WTC11 (cell line): ENCODE data around the gene PTCH1. TPM values are rescaled to one million over a fixed set of nuclear protein-coding genes. Genes with fewer than 3 reads are reported as not detected.

ENCODE experiments used
- ATAC-seq: fragments of 200-7000 bp; cut with Tn5 transposase; 2 replicates; pipeline ENCODE4 v1.10.0; 2021; ENCODE audit warnings: mild to moderate bottlenecking, moderate library complexity
- CTCF ChIA-PET: fragments of 300-600 bp; sonication (Branson Sonifier 250); formaldehyde crosslinking; loops from one replicate; lab custom pipeline; 2021; ENCODE audit warnings: antibody characterized with exemption; lab: Charles Lee
- POLR2A ChIA-PET: fragments of 350-600 bp; sonication (Branson Sonifier 250); formaldehyde crosslinking; loops from one replicate; lab custom pipeline; 2021; ENCODE audit warnings: antibody characterized with exemption; lab: Charles Lee
- DNase-seq: peaks from one replicate; pipeline ENCODE4 v3.0.0; 2021; ENCODE audit warnings: low spot score
- H3K27ac Mint-ChIP-seq: 2 replicates; pipeline ENCODE4 v1.8.0; 2021; ENCODE audit warnings: mixed read lengths
- H3K27me3 Mint-ChIP-seq: 2 replicates; pipeline ENCODE4 v1.8.0; 2021; ENCODE audit warnings: low read depth, mild to moderate bottlenecking, moderate library complexity, mixed read lengths
- H3K36me3 Mint-ChIP-seq: 2 replicates; pipeline ENCODE4 v1.8.0; 2021; ENCODE audit warnings: mixed read lengths
- H3K4me1 Mint-ChIP-seq: 2 replicates; pipeline ENCODE4 v1.8.0; 2022; ENCODE audit warnings: mixed read lengths
- H3K4me3 Mint-ChIP-seq: 2 replicates; pipeline ENCODE4 v1.8.0; 2021; ENCODE audit warnings: mild to moderate bottlenecking, moderate library complexity, mixed read lengths
- H3K9me3 Mint-ChIP-seq: 2 replicates; pipeline ENCODE4 v1.8.0; 2021; ENCODE audit warnings: mixed read lengths
- EMX1 ChIP-seq: fragments of 250-450 bp; sonication (Bioruptor Pico); IDR thresholded peaks from 2 replicates; pipeline ENCODE4 v1.8.0; 2021; ENCODE audit warnings: mild to moderate bottlenecking
- FOXK1 ChIP-seq: sonication (generic); formaldehyde crosslinking; IDR thresholded peaks from 2 replicates; pipeline ENCODE4 v1.8.0; 2022; ENCODE audit warnings: mild to moderate bottlenecking, moderate library complexity, missing genetic modification reagents
- FOXP1 ChIP-seq: sonication (generic); formaldehyde crosslinking; IDR thresholded peaks from 2 replicates; pipeline ENCODE4 v1.8.0; 2022; ENCODE audit warnings: missing genetic modification reagents, mild to moderate bottlenecking, moderate library complexity, borderline replicate concordance
- FOXP4 ChIP-seq: sonication (generic); formaldehyde crosslinking; IDR thresholded peaks from 2 replicates; pipeline ENCODE4 v1.8.0; 2022; ENCODE audit warnings: mild to moderate bottlenecking, missing genetic modification reagents
- IRF1 ChIP-seq: sonication (generic); formaldehyde crosslinking; IDR thresholded peaks from 2 replicates; pipeline ENCODE4 v1.8.0; 2023; ENCODE audit warnings: missing genetic modification reagents
- IRF2 ChIP-seq: sonication (generic); formaldehyde crosslinking; IDR thresholded peaks from 2 replicates; pipeline ENCODE4 v1.8.0; 2022; ENCODE audit warnings: low read depth, missing genetic modification reagents, borderline replicate concordance
- OVOL2 ChIP-seq: fragments of 250-450 bp; sonication (Bioruptor Pico); IDR thresholded peaks from 2 replicates; pipeline ENCODE4 v1.9.0; 2021; ENCODE audit warnings: mild to moderate bottlenecking, borderline replicate concordance
- TEAD1 ChIP-seq: sonication (generic); formaldehyde crosslinking; IDR thresholded peaks from 2 replicates; pipeline ENCODE4 v1.8.0; 2022; ENCODE audit warnings: mild to moderate bottlenecking, missing genetic modification reagents
- TEAD4 ChIP-seq: sonication (generic); formaldehyde crosslinking; IDR thresholded peaks from 2 replicates; pipeline ENCODE4 v1.8.0; 2022; ENCODE audit warnings: mild to moderate bottlenecking, missing genetic modification reagents
- ZNF423 ChIP-seq: fragments of 250-450 bp; sonication (Bioruptor Pico); IDR thresholded peaks from 2 replicates; pipeline ENCODE4 v2.1.2; 2022; ENCODE audit warnings: mild to moderate bottlenecking, moderate library complexity
- total RNA-seq: library from RNA; stranded (reverse); gene quantifications from 3 replicates; pipeline ENCODE4 v1.2.3, GENCODE V29; 2021
- TF ChIP-seq, protein P1 (sequence below): fragments of 250-450 bp; sonication (Bioruptor Pico); IDR thresholded peaks from 2 replicates; pipeline ENCODE4 v1.9.0; 2021; ENCODE audit warnings: mild to moderate bottlenecking
- TF ChIP-seq, protein P2 (sequence below): sonication (generic); formaldehyde crosslinking; IDR thresholded peaks from 2 replicates; pipeline ENCODE4 v1.8.1; 2023; ENCODE audit warnings: mild to moderate bottlenecking, missing genetic modification reagents, moderate library complexity
- TF ChIP-seq, protein P3 (sequence below): sonication (generic); formaldehyde crosslinking; IDR thresholded peaks from 2 replicates; pipeline ENCODE4 v1.8.0; 2022; ENCODE audit warnings: mild to moderate bottlenecking, missing genetic modification reagents
- TF ChIP-seq, protein P4 (sequence below): fragments of 250-450 bp; sonication (Bioruptor Pico); IDR thresholded peaks from 2 replicates; pipeline ENCODE4 v1.9.0; 2021; ENCODE audit warnings: mild to moderate bottlenecking
- TF ChIP-seq, protein P5 (sequence below): sonication (generic); formaldehyde crosslinking; conservative IDR thresholded peaks from 2 replicates; pipeline ENCODE4 v1.8.1; 2023; ENCODE audit warnings: mild to moderate bottlenecking, low read depth, missing genetic modification reagents, moderate library complexity
- TF ChIP-seq, protein P6 (sequence below): sonication (generic); formaldehyde crosslinking; IDR thresholded peaks from 2 replicates; pipeline ENCODE4 v1.8.1; 2023; ENCODE audit warnings: mild to moderate bottlenecking, moderate library complexity, missing genetic modification reagents

PTCH1 gene
- total RNA-seq, 1 experiment from 2014 or later, result 38.0 TPM

DNA sequence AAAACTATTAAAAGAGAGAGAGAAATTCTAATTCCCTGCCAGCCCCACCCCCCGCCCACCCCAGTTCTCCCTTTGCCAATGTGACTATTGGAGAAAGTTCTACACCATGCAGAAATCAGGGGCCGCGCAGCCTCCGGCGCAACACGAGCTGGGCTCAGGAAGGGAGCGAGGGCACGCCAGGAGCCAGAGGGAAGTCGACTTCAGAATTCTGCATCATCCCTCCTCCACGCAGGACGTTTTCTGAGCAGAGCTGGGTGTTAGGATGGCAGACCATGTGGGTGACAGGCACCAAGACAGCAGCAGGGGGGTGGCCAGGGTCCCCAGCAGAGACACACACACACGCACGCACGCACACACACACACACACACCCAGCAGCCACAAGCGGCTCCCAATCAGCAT, 72.6 kb downstream of the PTCH1 start:
- H3K36me3 Mint-ChIP-seq, result peaks cover 33% of the 10 kb centered on the region
- H3K27me3 Mint-ChIP-seq, result no peaks in the 10 kb centered on the region
- DNase-seq, result no peak
- H3K27ac Mint-ChIP-seq, result no peak overlapping the region
- H3K4me1 Mint-ChIP-seq, result peaks cover 18% of the 10 kb centered on the region
- H3K9me3 Mint-ChIP-seq, result no peaks in the 10 kb centered on the region
- no peak overlapping the region for H3K4me3 Mint-ChIP-seq
- TF ChIP-seq, protein P1, sequence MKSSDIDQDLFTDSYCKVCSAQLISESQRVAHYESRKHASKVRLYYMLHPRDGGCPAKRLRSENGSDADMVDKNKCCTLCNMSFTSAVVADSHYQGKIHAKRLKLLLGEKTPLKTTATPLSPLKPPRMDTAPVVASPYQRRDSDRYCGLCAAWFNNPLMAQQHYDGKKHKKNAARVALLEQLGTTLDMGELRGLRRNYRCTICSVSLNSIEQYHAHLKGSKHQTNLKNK (CRISPR knock-in tag), result no peak
- TF ChIP-seq, protein P2, sequence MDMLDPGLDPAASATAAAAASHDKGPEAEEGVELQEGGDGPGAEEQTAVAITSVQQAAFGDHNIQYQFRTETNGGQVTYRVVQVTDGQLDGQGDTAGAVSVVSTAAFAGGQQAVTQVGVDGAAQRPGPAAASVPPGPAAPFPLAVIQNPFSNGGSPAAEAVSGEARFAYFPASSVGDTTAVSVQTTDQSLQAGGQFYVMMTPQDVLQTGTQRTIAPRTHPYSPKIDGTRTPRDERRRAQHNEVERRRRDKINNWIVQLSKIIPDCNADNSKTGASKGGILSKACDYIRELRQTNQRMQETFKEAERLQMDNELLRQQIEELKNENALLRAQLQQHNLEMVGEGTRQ (CRISPR knock-in tag), result no peak
- no peak for TF ChIP-seq ZNF423 (CRISPR knock-in tag)
- no peak for TF ChIP-seq FOXP4 (CRISPR knock-in tag)
- TF ChIP-seq OVOL2 (CRISPR knock-in tag), result no peak
- TF ChIP-seq, protein P3, sequence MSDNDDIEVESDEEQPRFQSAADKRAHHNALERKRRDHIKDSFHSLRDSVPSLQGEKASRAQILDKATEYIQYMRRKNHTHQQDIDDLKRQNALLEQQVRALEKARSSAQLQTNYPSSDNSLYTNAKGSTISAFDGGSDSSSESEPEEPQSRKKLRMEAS (CRISPR knock-in tag), result no peak
- no peak for TF ChIP-seq TEAD1
- TF ChIP-seq, protein P4, sequence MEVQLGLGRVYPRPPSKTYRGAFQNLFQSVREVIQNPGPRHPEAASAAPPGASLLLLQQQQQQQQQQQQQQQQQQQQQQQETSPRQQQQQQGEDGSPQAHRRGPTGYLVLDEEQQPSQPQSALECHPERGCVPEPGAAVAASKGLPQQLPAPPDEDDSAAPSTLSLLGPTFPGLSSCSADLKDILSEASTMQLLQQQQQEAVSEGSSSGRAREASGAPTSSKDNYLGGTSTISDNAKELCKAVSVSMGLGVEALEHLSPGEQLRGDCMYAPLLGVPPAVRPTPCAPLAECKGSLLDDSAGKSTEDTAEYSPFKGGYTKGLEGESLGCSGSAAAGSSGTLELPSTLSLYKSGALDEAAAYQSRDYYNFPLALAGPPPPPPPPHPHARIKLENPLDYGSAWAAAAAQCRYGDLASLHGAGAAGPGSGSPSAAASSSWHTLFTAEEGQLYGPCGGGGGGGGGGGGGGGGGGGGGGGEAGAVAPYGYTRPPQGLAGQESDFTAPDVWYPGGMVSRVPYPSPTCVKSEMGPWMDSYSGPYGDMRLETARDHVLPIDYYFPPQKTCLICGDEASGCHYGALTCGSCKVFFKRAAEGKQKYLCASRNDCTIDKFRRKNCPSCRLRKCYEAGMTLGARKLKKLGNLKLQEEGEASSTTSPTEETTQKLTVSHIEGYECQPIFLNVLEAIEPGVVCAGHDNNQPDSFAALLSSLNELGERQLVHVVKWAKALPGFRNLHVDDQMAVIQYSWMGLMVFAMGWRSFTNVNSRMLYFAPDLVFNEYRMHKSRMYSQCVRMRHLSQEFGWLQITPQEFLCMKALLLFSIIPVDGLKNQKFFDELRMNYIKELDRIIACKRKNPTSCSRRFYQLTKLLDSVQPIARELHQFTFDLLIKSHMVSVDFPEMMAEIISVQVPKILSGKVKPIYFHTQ (CRISPR knock-in tag), result no peak
- no peak for TF ChIP-seq FOXP1 (CRISPR knock-in tag)
- TF ChIP-seq TEAD4 (CRISPR knock-in tag), result no peak
- TF ChIP-seq EMX1 (CRISPR knock-in tag), result no peak
- POLR2A ChIA-PET, result no interaction called here
- ATAC-seq, result no peak
- CTCF ChIA-PET, result no interaction called here

DNA sequence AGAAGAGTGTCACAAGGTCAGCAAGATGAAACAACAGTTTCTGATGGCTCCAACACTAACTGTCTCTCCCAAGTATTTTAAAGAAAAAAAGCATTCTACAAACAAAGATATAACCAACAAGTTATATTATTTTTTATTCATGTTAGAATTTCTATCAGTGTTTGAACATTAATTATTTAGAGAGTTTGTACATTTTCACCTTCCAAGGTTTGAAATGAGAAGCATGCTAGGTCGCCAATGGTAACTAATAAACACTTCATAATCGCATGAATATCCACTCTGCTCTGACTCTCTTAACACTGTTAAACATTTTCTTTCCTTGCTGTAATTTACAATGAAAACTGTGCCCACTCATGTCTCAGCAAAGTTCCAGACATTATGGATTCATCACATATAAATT, 73.5 kb downstream of the PTCH1 start:
- ATAC-seq, result no peak
- Mint-ChIP-seq H3K4me3 (no peak overlapping the region), H3K9me3 (no peaks in the 10 kb centered on the region), H3K27ac (no peak overlapping the region), H3K27me3 (no peaks in the 10 kb centered on the region), H3K36me3 (peaks cover 27% of the 10 kb centered on the region), H3K4me1 (peaks cover 10% of the 10 kb centered on the region)
- TF ChIP-seq, protein P5, sequence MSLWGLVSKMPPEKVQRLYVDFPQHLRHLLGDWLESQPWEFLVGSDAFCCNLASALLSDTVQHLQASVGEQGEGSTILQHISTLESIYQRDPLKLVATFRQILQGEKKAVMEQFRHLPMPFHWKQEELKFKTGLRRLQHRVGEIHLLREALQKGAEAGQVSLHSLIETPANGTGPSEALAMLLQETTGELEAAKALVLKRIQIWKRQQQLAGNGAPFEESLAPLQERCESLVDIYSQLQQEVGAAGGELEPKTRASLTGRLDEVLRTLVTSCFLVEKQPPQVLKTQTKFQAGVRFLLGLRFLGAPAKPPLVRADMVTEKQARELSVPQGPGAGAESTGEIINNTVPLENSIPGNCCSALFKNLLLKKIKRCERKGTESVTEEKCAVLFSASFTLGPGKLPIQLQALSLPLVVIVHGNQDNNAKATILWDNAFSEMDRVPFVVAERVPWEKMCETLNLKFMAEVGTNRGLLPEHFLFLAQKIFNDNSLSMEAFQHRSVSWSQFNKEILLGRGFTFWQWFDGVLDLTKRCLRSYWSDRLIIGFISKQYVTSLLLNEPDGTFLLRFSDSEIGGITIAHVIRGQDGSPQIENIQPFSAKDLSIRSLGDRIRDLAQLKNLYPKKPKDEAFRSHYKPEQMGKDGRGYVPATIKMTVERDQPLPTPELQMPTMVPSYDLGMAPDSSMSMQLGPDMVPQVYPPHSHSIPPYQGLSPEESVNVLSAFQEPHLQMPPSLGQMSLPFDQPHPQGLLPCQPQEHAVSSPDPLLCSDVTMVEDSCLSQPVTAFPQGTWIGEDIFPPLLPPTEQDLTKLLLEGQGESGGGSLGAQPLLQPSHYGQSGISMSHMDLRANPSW (CRISPR knock-in tag), result no peak
- TF ChIP-seq IRF1 (CRISPR knock-in tag), result no peak
- TF ChIP-seq, protein P6, sequence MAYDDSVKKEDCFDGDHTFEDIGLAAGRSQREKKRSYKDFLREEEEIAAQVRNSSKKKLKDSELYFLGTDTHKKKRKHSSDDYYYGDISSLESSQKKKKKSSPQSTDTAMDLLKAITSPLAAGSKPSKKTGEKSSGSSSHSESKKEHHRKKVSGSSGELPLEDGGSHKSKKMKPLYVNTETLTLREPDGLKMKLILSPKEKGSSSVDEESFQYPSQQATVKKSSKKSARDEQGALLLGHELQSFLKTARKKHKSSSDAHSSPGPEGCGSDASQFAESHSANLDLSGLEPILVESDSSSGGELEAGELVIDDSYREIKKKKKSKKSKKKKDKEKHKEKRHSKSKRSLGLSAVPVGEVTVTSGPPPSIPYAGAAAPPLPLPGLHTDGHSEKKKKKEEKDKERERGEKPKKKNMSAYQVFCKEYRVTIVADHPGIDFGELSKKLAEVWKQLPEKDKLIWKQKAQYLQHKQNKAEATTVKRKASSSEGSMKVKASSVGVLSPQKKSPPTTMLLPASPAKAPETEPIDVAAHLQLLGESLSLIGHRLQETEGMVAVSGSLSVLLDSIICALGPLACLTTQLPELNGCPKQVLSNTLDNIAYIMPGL, result no peak
- no peak for TF ChIP-seq FOXK1 (CRISPR knock-in tag)
- TF ChIP-seq IRF2 (CRISPR knock-in tag), result no peak
- ChIA-PET POLR2A (no interaction called here), CTCF (no interaction called here)
- DNase-seq, result no peak
